UCSD-AML1 (cell line): ENCODE data around the gene ASPM.
A peak's percentile ranks its signal among the peaks of the same experiment; 100 is the strongest.
"Not testable (repeated sequence)": the region's sequence is repeated elsewhere in the genome, so short reads cannot be mapped to it uniquely, and the experiment has no call there.

Experiments used
- DNase-seq: peaks from one replicate; lab custom pipeline; 2025; ENCODE audit not compliant: unreplicated experiment; lab: John Stamatoyannopoulos, UW

The ASPM gene

GRCh38 chr1:197081117-197081753 lies 65.2 kb downstream of the ASPM start:
- peak; percentile 1 for DNase-seq

- DNase-seq = no peak
These were observed 66.1 kb downstream of the ASPM start for GRCh38 chr1:197080323-197080722.

DNA sequence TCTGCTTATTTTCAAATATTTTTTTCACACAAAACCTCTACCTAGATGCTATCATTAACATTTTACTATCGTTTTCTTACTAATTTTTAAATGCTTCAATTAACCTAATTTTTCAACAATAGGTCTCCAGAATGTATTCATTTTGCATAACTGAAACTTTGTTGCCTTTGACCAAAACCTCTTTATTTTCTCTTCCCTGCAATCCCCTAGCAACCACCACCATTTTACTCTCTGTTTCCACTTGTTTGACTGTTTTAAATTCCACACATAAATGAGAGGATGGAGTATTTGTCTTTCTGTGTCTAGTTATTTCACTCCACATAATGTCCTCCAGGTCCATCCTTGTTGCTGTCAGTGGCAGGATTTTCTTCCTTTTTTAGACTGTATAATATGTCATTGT lies 69.9 kb downstream of the ASPM start:
- DNase-seq = no peak

DNA sequence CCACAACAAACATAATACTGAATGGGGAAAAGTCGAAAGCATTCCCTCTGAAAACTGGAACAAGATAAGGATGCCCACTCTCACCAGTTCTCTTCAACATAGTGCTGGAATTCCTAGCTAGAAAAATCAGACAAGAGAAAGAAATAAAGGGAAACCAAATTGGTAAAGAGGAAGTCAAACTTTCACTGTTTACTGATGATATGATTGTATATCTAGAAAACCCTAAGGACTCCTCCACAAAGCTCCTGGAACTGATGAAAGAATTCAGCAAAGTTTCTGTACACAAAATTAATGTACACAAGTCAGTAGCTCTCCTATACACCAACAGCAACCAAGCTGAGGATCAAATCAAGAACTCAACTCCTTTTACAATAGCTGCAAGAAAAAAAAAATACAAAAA lies 72.5 kb downstream of the ASPM start:
- no peak for DNase-seq

GRCh38 chr1:197067457-197067818 lies 79.0 kb downstream of the ASPM start:
- DNase-seq = no peak

- no peak for DNase-seq
These were observed 79.6 kb downstream of the ASPM start, which contains the start of gene F13B for GRCh38 chr1:197066719-197067456. Gene F13B (minus strand): TSS chr1:197067260. CDS start chr1:197067223, 37 bp downstream.

- no peak for DNase-seq
These were observed 80.2 kb downstream of the ASPM start for GRCh38 chr1:197066277-197066676.

- DNase-seq = no peak
These were observed 80.9 kb downstream of the ASPM start for GRCh38 chr1:197065559-197065958.

DNA sequence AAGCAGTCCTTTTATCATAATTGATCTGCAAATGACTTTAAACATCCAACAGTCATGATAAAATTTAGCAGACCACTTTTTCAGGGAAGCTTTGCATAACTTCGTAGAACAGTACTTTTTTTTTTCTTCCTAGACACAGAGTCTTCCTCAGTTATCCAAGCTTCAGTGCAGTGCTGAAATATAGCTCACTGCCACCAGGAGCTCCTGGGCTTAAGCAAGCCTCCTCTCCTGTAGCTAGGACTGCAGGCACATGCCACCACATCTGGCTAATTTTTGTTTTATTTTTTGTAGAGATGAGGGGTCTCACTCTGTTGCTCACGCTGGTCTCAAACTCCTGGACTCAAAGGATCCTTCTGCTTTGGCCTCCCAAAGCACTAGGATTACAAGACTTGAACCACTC lies 83.3 kb downstream of the ASPM start:
- no peak for DNase-seq

DNA sequence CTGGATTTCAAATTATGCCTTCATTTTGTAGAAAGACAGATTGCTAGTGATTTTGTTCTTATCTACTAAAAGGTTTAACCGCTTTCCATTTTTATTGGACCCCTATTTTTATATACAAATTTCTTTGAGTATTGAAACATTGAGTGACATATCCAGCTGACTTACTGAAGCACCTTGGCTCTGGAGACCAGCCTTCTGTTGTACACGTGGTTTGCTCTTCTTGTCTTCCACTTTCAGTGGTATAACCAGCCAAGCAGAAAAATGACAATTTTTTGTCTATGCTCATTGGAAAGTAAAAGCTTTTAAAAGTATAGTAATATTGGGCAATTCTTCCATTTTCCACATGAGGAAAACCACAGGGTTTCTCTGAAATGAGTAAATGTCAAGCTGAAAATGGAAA lies 83.8 kb downstream of the ASPM start:
- no peak for DNase-seq

DNA sequence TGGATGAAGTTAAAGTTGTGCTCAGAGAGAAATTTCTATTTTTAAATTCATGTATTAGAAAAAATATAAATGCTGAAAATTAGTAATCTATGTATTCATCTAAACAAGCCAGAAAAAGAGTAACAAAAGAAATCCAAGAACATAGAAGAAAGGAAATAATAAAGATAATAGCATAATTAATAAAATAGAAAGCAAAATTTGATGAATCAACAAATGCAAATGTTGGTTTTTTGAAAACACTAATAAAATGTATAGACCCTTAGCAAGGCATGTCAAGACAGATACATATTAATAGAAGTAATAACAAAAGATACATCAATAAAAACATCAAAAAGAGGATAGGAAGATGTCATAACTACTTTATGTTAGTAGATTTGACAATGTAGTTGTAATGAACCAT lies 97.4 kb downstream of the ASPM start:
- DNase-seq = no peak

GRCh38 chr1:197042676-197043341 lies 103.7 kb downstream of the ASPM start:
- DNase-seq = no peak

DNA sequence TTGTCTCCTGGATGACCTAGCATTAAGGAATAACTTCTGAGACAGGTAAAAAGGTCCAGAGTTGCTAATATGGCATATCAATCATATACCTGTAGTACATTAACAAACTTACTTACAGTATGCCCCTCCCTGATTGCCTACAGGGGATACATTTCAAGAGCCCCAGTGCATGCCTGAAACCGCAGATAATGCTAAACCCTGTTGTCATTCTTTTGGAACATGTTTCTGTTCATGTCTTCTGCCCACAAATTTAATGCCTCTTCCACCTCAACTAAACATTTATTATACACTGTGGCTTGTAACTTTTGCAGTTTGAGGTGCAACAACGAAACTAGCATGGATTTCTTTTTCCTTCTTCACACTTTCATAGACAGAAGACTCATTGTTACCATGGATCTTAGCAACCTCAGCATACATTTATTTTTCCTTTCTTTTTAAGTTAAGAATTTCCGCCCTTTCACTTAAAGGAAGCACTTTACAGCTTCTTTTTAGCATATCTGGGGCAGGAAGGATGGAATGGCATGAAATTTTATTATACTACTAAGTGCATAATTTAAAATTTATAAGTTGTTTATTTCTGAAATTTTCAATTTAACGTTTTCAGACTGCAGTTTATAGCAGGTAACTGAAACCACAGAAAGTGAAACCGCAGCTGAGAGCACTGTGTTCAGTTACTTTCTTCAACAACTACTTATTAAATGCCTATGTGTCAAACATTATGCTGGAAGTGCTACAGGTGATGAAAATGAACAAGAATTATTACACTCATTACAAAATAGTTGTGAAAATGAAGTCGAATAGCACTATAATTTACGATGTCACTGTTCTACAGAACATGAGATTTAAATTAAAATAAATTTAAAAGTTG lies 104.7 kb downstream of the ASPM start:
- no peak for DNase-seq

- DNase-seq = no peak
These were observed 109.6 kb downstream of the ASPM start for GRCh38 chr1:197036861-197037260.

DNA sequence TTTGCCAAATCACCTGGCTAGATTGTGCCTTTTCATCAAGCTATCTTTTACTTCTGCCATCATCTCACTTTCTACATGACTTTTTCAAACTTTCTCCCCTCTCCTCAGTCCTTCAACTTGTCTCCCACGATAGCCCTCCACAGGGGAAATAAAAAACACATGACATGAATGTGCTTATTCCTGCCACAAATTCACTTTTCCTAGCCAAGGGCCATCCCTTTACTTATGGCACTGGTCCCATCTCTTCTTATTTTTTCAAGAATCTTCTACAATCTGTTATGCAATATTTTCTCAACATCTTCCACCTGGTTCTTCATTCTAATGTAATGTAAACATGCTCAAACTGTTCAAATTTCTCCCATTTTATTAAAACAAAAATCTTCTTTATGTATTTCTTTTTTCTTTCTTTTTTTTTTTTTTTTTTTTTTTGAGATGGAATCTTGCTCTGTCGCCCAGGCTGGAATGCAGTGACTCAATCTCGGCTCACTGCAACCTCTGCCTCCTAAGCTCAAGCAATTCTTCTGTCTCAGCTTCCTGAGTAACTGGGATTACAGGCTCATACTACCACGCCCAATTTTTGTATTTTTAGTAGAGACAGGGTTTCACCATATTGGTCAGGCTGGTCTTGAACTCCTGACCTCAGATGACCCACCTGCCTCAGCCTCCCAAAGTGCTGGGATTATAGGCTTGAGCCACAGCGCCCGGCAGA lies 111.7 kb downstream of the ASPM start:
- DNase-seq = not testable (repeated sequence)
